Activated T-helper 2 cell treated with anti-CD3 and anti-CD28 coated beads, Interferon-gamma antibody, Interleukin-2, Interleukin-4, amounts not matched to agents 10 μg/mL and 5 μg/mL and 100 μg/mL, durations not matched to agents 14 hours and 24 hours and 36 hours (primary cell): ENCODE data around the gene SH2D3C. TPM values are rescaled to one million over a fixed set of nuclear protein-coding genes. Genes with fewer than 3 reads are reported as not detected.
A peak's percentile ranks its signal among the peaks of the same experiment; 100 is the strongest.

Experiments
- DNase-seq: peaks from one replicate; pipeline ENCODE4 v3.0.0; 2021; ENCODE audit warnings: low spot score
- H3K27ac Mint-ChIP-seq: one replicate; pipeline ENCODE4 v1.8.0; 2021; ENCODE audit warnings: mixed read lengths
- H3K27me3 Mint-ChIP-seq: one replicate; pipeline ENCODE4 v1.8.0; 2021; ENCODE audit warnings: low read depth, mixed read lengths
- H3K36me3 Mint-ChIP-seq: one replicate; pipeline ENCODE4 v1.8.0; 2021; ENCODE audit warnings: low read depth, mixed read lengths
- H3K4me1 Mint-ChIP-seq: one replicate; pipeline ENCODE4 v1.8.0; 2021; ENCODE audit warnings: low read depth, mixed read lengths
- H3K4me3 Mint-ChIP-seq: one replicate; pipeline ENCODE4 v1.8.0; 2021; ENCODE audit warnings: low read depth, mild to moderate bottlenecking, moderate library complexity, mixed read lengths
- H3K9me3 Mint-ChIP-seq: one replicate; pipeline ENCODE4 v1.8.0; 2021; ENCODE audit warnings: mixed read lengths
- intact Hi-C: fragments of 100-400 bp; cut with micrococcal nuclease; formaldehyde crosslinking; loops from one replicate; pipeline ENCODE4 v1.15.1; 2023
- total RNA-seq: library from RNA; stranded (reverse); gene quantifications from 2 replicates; pipeline ENCODE4 v1.2.3, GENCODE V29; 2022

SH2D3C gene
- total RNA-seq, 1 donor from 2014 or later = 23.6 TPM

- Mint-ChIP-seq H3K36me3 (no peaks in the 10 kb centered on the region), H3K9me3 (no peaks in the 10 kb centered on the region), H3K4me1 (peaks cover 7% of the 10 kb centered on the region), H3K4me3 (no peak overlapping the region), H3K27ac (no peak overlapping the region), H3K27me3 (no peaks in the 10 kb centered on the region)
- intact Hi-C loops = no loop called here
- DNase-seq = no peak
Observed at GRCh38 chr9:127723013-127723412, 55.5 kb downstream of the SH2D3C start.

GRCh38 chr9:127722055-127722745 is 56.3 kb downstream of the SH2D3C start:
- H3K4me3 Mint-ChIP-seq = no peak overlapping the region
- intact Hi-C loops = no loop called here
- DNase-seq = no peak
- no peak overlapping the region for H3K27ac Mint-ChIP-seq
- no peaks in the 10 kb centered on the region for H3K9me3 Mint-ChIP-seq
- H3K4me1 Mint-ChIP-seq = peaks cover 7% of the 10 kb centered on the region
- no peaks in the 10 kb centered on the region for H3K36me3 Mint-ChIP-seq
- no peaks in the 10 kb centered on the region for H3K27me3 Mint-ChIP-seq

- H3K9me3 Mint-ChIP-seq = no peaks in the 10 kb centered on the region
- H3K36me3 Mint-ChIP-seq = no peaks in the 10 kb centered on the region
- H3K4me3 Mint-ChIP-seq = no peak overlapping the region
- no peak overlapping the region for H3K27ac Mint-ChIP-seq
- no peak for DNase-seq
- H3K27me3 Mint-ChIP-seq = no peaks in the 10 kb centered on the region
- peaks cover 7% of the 10 kb centered on the region for H3K4me1 Mint-ChIP-seq
- intact Hi-C loops = no loop called here
Observed at GRCh38 chr9:127721391-127721821, 57.1 kb downstream of the SH2D3C start.

- Mint-ChIP-seq H3K27me3 (no peaks in the 10 kb centered on the region), H3K4me3 (no peak overlapping the region), H3K36me3 (no peaks in the 10 kb centered on the region), H3K4me1 (peaks cover 12% of the 10 kb centered on the region), H3K27ac (no peak overlapping the region), H3K9me3 (no peaks in the 10 kb centered on the region)
- no peak for DNase-seq
- intact Hi-C loops = no loop called here
Observed at GRCh38 chr9:127720865-127721227, 57.6 kb downstream of the SH2D3C start.

- Mint-ChIP-seq H3K9me3 (no peaks in the 10 kb centered on the region), H3K27me3 (no peaks in the 10 kb centered on the region), H3K4me3 (no peak overlapping the region)
Observed at GRCh38 chr9:127720031-127720864, 58.2 kb downstream of the SH2D3C start.

GRCh38 chr9:127717766-127718165 is 60.7 kb downstream of the SH2D3C start:
- Mint-ChIP-seq H3K36me3 (no peaks in the 10 kb centered on the region), H3K4me3 (no peak overlapping the region), H3K9me3 (no peaks in the 10 kb centered on the region), H3K27ac (no peak overlapping the region), H3K27me3 (no peaks in the 10 kb centered on the region), H3K4me1 (peaks cover 15% of the 10 kb centered on the region)
- DNase-seq = no peak
- intact Hi-C loops = loop anchor here (5.0 kb wide), 1 partner anchor 105 kb away; the partner anchor contains the start of gene STXBP1

More at GRCh38 chr9:127720031-127720864, 58.2 kb downstream of the SH2D3C start:
- intact Hi-C loops = no loop called here
- peaks cover 12% of the 10 kb centered on the region for H3K4me1 Mint-ChIP-seq
- no peaks in the 10 kb centered on the region for H3K36me3 Mint-ChIP-seq
- H3K27ac Mint-ChIP-seq = peak overlapping the region; percentile 4
- DNase-seq = no peak

- Mint-ChIP-seq H3K9me3 (no peaks in the 10 kb centered on the region), H3K27ac (peak overlapping the region; percentile 90), H3K4me3 (peak overlapping the region; percentile 92), H3K4me1 (peaks cover 17% of the 10 kb centered on the region), H3K27me3 (no peaks in the 10 kb centered on the region), H3K36me3 (no peaks in the 10 kb centered on the region)
- intact Hi-C loops = loop anchor here (5.0 kb wide), 1 partner anchor 104 kb away; the partner anchor contains the start of gene STXBP1
- no peak for DNase-seq
Observed at GRCh38 chr9:127716412-127716811, 62.1 kb downstream of the SH2D3C start.

GRCh38 chr9:127715470-127716337 is 62.8 kb downstream of the SH2D3C start, which contains the start of the genes PTRH1 and TTC16:
TSS of gene PTRH1 (minus strand) at chr9:127715663. CDS start at chr9:127715639, 24 bp downstream.
TSS of gene TTC16 (plus strand) at chr9:127716079. CDS start at chr9:127716146, 67 bp downstream.
- peak within 1 kb of the TSS; percentile 90 for H3K27ac Mint-ChIP-seq
- DNase-seq = peak; percentile 95
- H3K36me3 Mint-ChIP-seq = no peaks in the 10 kb centered on the region
- peak within 1 kb of the TSS; percentile 92 for H3K4me3 Mint-ChIP-seq
- H3K9me3 Mint-ChIP-seq = no peaks in the 10 kb centered on the region
- H3K4me1 Mint-ChIP-seq = peaks cover 23% of the 10 kb centered on the region
- no peaks in the 10 kb centered on the region for H3K27me3 Mint-ChIP-seq
- intact Hi-C loops = loop anchor here (1.0 to 5.0 kb wide), 2 partner anchors 103 to 264 kb away; partner anchors contain the start of genes LRSAM1, RPL12 and STXBP1

- peak overlapping the region; percentile 90 for H3K27ac Mint-ChIP-seq
- no peaks in the 10 kb centered on the region for H3K36me3 Mint-ChIP-seq
- DNase-seq = no peak
- intact Hi-C loops = loop anchor here (1.0 to 5.0 kb wide), 2 partner anchors 103 to 264 kb away; partner anchors contain the start of genes LRSAM1, RPL12 and STXBP1
- H3K4me3 Mint-ChIP-seq = peak overlapping the region; percentile 92
- no peaks in the 10 kb centered on the region for H3K9me3 Mint-ChIP-seq
- H3K4me1 Mint-ChIP-seq = peaks cover 25% of the 10 kb centered on the region
- H3K27me3 Mint-ChIP-seq = no peaks in the 10 kb centered on the region
Observed at GRCh38 chr9:127714951-127715469, 63.5 kb downstream of the SH2D3C start.

- no peak for DNase-seq
- Mint-ChIP-seq H3K4me3 (peak overlapping the region; percentile 62), H3K4me1 (peaks cover 21% of the 10 kb centered on the region), H3K36me3 (no peaks in the 10 kb centered on the region), H3K27me3 (no peaks in the 10 kb centered on the region), H3K27ac (no peak overlapping the region), H3K9me3 (no peaks in the 10 kb centered on the region)
- intact Hi-C loops = no loop called here
Observed at GRCh38 chr9:127714020-127714750, 64.3 kb downstream of the SH2D3C start.

- Mint-ChIP-seq H3K36me3 (peaks cover 3% of the 10 kb centered on the region), H3K27ac (no peak overlapping the region), H3K4me3 (peak overlapping the region; percentile 33), H3K4me1 (peaks cover 21% of the 10 kb centered on the region), H3K27me3 (no peaks in the 10 kb centered on the region), H3K9me3 (no peaks in the 10 kb centered on the region)
- intact Hi-C loops = no loop called here
- no peak for DNase-seq
Observed at GRCh38 chr9:127712867-127713266, 65.6 kb downstream of the SH2D3C start.
